C1 segment of cervical spinal cord (tissue), 14 donors: ENCODE data around the gene RNF126.

Experiments
- DNase-seq, 14 donors: peaks; one replicate each; lab custom pipeline; 2025; lab: John Stamatoyannopoulos, UW

The RNF126 gene

GRCh38 chr19:647566-648284 is 15.3 kb downstream of the RNF126 start:
- no peak for DNase-seq

DNA sequence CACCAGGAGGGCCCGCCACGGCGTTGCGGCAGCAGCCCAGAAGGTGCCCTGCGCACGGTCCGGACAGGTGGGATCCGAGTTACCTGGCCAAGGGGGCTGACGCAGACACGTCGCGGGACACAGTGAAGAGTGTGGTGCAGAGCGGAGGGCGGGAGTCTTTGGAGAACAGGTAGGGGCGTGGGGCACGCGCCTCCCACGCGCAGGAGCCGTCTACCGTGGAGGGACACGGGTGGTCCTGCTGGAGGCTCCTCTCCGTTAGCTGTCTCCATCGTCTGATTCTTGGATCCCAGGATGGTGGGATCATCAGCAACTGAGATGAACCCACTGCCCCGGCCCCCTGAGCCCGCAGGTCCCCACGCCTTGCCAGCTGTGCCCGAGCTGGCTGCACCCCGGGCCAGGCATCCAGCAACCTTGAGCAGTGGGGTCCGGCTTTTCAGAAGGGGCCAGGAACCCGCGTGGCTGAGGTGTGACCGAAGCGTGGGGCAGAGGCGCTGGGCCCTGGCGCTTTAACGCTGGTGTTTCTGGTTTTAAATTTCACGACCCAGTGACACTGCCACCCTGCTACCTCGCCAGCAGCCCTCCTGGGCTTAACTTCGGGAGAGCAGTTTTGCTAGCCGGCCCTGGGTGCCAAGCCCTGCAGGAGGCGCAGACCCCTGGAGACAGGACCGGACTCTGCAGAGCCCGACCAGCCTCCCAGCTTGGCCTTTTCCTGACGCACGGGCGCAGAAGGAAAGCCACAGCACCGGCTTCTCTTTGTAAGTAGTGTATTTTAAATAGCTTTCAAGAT is 16.0 kb downstream of the RNF126 start:
- DNase-seq, result no peak

DNA sequence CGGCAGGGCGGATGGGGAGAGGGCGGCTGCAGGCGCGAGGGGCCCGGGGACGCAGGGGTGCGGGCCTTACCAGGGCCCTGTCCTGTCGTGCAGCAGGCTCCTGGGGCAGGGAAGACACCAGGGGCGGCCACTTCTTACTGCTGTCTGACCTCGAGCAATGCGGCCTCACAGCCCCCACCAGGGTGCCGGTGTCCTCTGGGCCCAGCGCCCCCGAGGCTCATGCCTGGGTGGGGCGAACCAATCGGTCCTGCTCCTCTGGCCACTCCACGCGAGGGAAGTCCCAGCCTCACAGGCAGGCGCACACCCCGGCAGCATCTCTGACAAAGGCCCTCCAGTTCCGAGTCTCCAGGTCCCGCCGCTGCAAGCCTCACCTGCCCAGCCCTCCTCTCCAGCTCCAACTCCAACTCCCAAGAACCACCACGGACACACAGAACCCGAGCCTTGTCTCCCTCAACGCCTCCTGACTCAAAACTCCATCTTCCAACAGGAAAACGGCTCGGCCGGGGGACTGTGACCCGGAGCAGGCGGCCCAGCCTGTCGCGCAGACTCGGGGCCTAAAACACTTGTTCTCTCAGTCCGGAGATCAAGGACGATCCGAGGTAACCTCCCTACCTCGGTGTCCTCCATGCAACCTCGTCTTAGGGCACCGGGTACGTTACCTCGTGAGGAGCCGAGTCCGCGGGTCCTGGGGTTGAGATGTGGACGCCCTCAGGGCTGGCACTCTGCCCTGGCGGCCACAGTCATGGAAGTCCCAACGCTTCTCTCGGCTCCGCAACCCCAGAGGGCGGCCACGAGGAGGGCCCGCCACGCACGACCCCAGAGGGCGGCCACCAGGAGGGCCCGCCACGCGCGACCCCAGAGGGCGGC is 16.9 kb downstream of the RNF126 start:
- no peak for DNase-seq

- no peak for DNase-seq
Measured at GRCh38 chr19:644789-645188, 18.2 kb downstream of the RNF126 start.

- no peak for DNase-seq
Measured at GRCh38 chr19:644363-644762, 18.7 kb downstream of the RNF126 start.

DNA sequence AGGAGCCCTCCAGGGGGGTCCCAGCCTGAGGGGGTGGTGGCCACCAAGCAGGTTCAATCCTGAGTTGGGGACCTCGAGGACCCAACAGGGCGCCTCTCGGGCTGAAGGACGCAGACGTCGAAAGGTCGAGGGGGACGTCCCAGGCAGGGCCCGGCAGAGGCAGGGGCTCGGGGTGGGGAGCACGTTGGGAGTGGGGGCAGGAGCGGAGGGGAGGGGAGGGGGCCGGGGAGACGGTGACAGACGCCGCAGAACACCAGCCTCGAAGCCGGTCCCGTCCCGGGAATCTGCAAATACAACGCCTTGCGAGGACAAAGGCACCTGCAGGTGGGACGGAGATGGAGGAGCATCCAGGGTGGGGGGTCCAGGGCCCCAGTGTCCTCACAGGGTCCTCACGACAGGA is 19.3 kb downstream of the RNF126 start:
- no peak for DNase-seq

- DNase-seq, result no peak
Measured at GRCh38 chr19:642767-643727, 20.0 kb downstream of the RNF126 start.

- no peak for DNase-seq
Measured at GRCh38 chr19:641702-642101, 21.3 kb downstream of the RNF126 start.

DNA sequence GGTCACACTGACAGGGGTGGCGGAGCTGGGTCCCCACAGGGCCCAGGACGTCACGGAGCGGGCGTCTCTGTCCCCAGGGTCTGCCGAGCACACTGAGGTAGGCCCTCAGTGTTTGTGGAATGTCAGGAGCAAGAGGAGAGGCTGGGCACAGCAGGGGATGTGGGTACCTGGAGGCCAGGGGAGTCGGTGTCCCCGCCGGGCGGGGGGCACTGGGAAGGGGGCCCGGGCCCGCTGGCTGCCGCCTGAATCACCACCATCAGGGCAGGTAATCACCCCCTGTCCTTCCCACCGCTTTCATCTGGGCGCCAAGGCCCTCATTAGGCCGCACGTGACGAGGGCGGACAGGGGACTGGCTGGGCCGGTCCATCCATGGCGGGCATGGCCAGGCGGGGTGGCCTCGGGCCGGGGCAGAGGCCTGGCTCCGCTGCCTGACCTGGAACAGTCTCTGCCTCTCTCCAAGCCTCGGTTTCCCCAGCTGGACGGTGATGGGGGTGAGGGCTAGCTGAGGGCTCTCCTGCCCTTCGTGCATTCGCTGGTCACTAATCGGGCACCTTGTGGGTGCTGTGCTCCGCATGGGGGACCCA is 22.3 kb downstream of the RNF126 start:
- no peak for DNase-seq

DNA sequence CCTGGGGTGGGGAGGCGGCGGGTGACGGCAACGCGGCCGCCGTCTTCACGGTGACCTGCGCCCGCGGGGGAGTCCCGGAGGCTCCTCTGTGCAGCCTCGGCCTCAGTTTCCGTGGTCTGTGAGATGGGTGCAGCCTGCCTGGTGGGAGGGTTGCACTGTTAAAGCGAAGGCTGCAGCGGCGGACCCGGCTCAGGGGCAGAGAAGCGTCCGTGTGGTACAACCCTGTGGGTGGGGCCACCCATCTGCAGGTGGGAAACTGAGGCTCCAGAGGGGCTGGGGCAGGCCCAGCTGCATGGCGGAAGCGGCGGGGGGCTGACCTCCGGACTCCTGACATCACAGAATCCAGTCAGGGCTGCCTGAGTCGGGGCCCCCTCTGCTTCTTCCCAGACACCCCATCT is 22.9 kb downstream of the RNF126 start:
- DNase-seq, result no peak

- DNase-seq, result peak; percentile 31 to 92 (median 84)
Measured at GRCh38 chr19:639253-640160, 23.5 kb downstream of the RNF126 start, which contains the start of gene FGF22. Gene FGF22, plus strand, starts transcription at chr19:639879. Its CDS starts 47 bp downstream, at chr19:639926.

GRCh38 chr19:638906-639252 is 24.1 kb downstream of the RNF126 start:
- DNase-seq, result no peak

DNA sequence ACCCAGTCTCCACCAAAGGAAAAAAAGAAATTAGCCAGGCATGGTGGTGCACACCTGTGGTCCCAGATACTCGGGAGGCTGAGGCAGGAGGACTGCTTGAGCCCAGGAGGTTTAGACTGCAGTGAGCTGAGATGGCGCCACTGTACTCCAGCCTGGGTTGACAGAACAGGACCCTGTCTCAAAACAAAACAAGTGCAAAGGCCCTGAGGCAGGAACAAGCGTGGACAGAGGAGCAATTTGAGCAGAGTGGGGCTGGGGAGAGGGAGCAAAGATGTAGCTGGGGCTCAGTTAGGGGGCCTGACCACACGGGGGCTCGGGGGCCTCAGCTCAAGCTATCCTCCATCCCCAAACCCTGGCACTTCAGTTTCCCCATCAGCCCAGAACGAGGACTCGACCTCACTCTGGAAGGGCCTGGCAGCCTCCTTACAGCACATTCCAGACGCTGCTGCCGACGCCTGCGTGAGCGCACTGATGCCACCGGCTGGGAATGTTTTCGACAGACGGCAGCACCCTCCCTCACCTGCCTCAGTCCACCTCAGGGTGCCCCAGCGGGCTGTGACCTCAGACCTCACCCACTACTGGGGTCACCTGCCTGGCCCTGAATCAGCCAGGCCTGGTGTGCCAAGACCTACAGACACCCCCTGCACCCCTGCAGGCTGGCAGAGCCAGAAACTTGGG is 27.9 kb downstream of the RNF126 start:
- no peak for DNase-seq

- no peak for DNase-seq
Measured at GRCh38 chr19:633786-634639, 29.0 kb downstream of the RNF126 start.

DNA sequence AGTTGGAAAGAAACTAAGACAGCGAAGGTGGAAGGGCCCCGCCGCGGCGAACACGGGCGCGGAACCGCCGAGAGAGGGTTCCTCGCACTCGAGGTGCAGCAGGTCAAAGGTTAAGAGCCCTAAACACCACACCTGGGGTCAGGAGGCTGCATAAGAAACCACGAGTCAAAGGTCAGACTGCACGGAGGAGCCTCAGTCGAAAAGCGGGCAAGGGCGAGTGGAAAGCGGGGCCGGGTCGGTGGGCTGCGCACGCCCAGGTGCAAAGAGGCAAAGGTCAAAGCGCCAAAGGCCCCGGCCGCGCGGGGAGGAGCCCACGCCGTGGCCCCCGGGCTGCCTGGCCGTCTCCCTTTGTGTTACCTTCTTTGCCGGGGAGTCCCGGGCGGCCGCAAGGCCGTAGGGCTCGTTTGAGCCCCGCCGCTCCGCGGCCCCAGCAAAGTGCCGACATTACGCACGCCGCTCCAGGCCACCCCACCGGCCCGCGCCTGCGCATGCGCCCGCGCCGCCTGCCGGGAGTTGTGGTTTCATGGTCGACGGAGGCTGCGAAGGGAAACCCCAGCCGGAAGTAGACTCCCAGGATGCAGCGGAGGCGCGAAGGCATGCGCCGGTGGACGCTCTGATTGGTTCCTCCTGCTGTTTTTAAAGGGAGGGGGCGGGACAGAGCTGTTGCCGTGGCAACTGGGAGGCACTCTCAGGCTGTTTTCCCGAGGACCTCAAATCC is 29.8 kb downstream of the RNF126 start, which contains the start of gene POLRMT:
TSS of gene POLRMT (minus strand) at position 470 of the 718 bp plus-strand sequence. CDS start at position 445, 25 bp downstream.
- DNase-seq, result peak; percentile 79 to 96 (median 94)

DNA sequence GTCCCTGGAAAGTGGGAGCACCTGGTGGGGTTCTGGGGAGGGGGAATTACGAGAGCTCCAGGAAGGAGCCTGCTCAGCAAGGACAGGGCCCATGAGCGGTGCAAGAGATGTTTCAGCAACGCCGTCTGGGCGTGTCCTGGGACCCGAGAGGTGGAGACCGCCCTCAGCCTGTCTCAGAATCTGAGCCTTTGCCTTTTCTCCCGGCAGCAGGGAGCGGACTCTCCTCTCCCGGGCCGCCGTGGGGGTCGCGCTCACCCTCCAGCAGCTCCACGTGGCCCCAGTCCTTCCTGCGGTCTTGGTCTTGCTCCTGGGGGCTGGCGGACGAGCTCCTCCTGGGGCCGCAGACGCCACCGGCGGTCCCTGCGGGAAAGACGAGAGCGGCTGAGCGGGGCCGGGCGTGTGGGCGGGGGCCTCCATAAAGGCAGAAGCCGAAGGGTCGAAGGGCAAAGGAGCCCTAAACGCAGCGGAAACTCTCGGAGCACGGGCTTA is 30.4 kb downstream of the RNF126 start:
- DNase-seq, result no peak
